GM18526 (cell line): ENCODE measurements around the gene CRY1.

Source experiments
- POLR2A ChIP-seq: IDR thresholded peaks from 3 replicates; pipeline ENCODE4 v1.6.1; 2011; ENCODE audit not compliant: insufficient read length; ENCODE audit errors: extremely low read depth

The CRY1 gene

DNA sequence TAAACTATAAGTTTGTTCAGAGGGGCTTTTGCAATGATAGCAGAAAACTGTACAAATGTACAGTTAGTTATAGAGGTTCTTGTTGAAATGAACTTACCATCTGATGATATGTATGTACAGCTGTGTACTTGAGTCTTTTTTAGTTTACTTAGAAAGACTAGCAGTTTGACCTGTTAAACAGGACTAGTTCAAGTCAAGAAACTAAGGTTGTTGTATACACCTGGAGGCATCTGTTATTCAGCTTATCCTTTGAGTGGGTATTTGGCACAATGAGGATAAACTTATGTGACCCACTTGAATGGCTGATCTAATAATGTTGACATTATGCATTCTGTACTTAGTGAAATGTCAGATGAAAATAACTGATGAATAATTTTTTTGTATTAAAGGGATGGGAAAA lies 119.8 kb downstream of the CRY1 start:
- TF ChIP-seq POLR2A = no peak

DNA sequence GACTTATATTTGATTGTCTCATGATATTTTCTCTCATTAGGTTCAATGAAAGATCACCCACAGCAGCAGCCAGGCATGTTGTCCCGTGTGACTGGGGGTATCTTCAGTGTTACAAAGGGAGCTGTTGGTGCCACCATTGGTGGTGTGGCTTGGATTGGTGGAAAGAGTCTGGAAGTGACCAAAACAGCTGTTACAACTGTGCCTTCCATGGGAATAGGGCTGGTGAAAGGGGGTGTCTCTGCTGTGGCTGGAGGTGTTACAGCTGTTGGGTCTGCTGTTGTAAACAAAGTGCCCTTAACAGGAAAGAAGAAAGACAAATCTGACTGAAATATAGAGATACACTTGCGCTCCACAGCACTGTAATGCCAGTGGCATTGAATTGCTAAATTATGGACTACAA lies 122.3 kb downstream of the CRY1 start:
- no peak for TF ChIP-seq POLR2A

DNA sequence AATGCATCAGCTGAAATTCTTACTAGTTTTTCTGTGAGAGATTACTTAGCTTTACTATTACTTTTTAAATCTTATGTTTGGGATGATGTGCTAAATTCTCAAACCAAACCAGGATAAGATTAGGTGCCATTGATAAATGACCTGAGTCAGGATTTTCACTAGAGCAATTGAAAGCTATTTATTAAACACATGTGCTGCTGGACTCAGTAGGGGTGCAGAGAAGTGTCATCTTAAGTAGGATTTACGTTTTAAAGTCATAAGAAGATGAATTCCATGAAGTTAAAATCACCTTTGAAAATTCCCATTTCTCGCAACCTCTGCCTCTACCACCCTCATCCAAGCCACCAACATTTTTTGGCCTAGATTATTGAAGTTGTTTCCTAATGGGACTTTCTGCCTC lies 128.8 kb downstream of the CRY1 start:
- no peak for TF ChIP-seq POLR2A

DNA sequence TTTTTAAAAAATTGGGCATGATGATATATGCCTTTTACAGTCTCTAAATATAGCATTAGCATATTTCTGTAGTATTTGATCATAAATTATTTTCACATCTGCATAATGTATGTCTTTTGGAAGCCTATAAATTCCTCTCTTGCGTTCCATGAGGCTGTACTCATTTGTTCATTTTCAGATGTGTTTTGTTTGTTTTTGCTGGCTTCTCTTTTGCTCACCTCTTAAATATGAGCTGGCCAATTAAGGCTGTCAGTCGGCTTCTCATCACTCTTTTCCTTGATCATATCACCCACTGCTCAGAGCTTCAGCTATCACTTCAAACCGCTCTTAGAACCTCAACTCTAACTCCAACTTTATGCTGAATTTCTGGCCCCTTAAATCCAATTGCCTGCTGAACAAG lies 131.1 kb downstream of the CRY1 start:
- no peak for TF ChIP-seq POLR2A

DNA sequence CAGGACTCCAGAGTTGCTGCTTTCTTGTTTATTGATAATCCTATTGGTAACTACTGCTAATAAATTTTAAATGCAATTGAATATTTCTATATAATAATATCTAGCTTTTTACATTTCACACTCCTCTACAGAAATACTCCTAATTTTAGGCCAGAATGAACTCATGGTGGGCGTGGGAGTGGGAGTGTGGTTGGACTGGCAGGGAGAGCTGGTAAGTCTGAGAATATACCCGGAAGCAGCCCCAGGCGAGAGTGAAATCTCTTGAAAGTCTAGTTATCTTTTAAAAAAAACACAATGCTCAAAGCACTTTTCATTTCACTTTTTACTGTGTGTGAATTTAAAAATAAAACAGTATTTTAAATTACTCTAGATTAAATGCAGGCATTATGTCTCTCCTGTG lies 132.9 kb downstream of the CRY1 start:
- TF ChIP-seq POLR2A = no peak

DNA sequence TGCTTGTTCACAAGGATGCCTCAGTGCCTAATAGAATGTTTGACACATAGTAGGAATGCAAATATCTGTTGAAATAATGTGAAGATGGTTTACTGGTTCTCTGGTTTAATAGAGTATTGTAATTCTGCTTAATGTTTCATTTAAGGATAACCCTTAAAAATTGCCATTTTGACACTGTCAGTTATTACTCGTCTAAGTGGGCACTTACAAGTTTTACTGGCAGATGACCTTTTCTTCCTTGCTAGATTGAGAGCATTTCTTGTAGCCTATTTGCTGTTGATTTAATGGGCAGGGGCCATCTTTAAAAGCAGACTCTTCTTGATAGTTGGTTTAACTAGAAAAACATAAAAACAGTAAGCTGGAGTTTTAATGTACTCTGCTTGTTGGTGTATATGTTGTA lies 135.8 kb downstream of the CRY1 start:
- TF ChIP-seq POLR2A = no peak

DNA sequence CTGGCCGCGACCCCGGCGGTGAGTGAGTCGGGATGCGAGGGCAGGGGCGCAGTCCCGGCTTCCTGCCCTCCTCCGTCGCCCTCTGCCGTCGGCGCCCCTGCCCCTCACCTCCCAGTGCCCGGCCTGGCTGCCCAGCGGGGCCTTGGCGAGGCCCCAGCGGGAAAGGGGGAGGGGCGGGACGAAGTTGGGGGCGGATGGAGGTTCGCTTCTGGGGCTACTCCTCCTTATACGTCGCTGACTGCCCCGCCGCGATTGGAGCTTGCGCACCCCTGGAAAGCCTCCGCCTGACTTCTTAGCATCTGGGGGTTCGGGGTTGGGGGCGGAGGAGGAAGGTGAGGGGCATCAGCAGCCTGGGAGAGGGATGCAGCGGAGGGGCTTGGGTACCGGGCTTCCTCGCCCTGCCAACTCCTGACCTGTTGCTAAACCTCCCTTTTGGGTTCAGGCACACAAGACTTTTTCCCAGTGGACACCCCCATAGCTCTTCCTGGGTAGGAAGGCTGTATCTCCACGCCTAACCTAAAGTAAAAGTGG lies 137.2 kb downstream of the CRY1 start:
- no peak for TF ChIP-seq POLR2A

DNA sequence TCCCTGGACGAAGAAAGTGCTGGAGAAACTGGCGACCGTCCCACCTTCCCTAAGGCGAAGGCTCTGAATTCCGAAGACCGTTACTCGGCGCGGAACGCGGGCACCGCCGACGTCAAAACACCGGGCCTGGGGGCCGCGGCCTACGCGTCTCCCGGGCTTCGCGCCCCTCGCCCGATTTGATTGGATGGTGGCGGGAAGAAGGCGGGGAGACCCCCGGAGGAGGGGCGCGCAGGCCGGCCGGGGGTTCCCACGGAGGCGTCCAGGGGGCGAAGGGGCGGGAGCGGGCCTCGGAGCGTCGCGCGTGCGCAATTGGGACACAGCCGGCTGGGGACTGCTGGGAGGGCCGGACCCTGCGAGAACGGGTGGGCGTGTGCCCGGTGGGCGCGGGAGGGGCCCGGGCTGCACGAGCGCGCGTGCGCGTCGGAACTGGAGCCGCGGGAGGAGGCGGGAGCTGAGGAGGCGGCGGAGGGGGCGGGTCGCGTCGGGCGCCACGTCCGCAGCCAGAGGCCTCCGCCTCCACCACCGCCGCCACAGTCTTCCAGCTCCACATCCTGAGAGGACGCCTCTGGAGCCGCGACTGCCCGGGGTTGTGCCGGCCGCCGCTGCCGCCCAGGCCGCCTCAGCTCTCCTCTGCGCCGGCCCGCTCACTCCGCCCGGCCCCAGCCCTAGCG lies 137.8 kb downstream of the CRY1 start, which contains the start of gene TMEM263:
Gene TMEM263, plus strand, starts transcription at position 531 of the 671 bp plus-strand sequence. CDS start 11,210 bp downstream, outside the sequence.
- TF ChIP-seq POLR2A = peak; percentile 78

DNA sequence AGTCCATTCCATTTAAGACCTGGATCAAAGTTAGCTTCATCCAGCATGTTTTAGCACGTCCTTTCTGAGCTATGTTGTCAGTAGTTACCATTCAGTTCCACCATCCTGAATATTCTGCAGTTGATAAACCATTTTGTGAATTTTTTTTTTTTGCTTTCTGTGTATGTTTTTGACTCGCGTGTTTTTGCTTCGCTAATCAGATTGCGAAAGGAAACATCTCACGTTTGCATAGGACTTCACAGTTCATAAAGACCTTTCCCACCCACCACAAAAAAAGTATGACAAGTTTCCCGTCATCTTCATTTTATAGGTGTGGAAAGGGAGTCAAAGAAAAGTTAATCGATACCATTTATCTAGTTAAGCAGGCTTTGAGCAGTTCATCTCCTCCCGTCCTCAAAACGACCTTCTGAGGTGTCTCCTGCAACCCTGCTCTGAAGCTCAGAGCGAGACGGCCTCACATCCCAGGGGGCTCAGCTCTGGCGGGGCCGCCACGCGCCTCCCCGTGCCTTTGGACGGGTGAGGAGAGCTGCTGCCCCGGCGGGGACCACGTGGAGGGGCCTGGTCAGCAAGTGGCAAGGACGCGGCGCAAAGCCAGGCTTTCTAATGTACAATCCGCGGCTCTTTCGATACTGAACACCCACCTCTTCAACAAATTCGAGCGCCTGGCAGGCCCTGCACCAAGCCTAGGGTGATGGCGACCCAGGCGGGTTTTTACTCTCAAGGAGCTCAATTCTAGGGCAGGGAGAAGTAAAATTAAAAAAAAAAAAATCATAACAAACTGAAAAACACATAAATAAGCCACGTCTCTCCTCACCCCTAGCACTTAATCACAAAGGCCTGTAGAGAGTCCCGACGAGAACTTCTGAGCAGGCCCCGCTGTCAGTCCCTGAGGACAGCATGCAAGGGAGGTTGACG lies 138.6 kb downstream of the CRY1 start:
- TF ChIP-seq POLR2A = no peak

DNA sequence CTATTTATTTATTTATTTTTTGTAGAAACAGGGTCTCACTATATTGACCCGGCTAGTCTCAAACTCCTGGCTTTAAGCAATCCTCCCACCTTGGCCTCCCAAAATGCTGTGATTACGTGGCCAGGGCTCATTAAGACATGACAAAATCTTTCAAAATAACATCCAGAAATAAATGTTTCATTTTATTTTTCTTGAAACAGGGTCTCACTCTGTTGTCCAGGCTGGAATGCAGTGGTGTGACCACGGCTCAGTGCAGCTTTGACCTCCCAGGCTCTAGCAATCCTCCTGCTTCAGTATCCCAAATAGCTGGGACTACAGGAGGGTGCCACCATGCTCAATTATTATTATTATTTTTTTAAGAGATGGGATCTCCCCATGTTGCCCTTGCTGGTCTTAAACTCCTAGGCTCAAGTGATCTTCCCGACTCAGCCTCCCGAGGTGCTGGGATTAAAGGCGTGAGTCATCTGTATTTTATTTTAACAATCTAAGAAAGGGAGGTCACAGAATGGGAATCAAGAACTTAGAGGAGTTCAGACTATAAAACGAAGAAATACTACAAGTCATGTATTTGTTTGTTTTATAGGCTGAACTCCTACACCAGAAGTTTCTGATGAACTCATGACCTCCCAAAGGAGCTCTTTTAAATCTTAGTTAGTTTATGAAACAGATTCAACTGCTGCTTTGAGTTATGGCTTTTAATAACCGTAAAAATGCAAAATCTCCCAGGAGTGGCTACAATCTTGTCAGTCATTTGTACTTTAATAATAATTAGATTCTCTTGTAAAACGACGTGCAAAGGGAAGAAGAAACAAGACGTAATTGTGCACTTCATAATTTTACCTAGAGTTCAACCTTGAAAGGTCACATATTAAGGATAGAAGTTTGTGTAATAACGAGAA lies 139.7 kb downstream of the CRY1 start:
- TF ChIP-seq POLR2A = no peak

DNA sequence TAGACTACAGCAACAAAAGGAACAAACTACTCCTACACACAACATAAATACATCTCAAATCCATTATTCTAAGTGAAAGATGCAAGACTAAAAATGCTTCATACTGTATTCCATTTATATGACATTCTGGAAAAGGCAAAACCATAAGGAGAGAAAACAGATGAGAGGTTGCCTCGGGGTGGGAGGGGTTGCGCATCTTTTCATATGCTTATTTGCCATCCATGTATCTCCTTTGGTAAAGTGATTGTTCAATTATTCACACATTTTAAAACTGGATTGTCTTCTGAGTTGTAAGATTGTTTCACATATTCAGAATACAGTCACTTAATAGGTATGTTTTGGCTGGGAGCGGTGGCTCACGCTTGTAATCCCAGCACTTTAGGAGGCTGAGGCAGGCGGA lies 142.8 kb downstream of the CRY1 start:
- no peak for TF ChIP-seq POLR2A

DNA sequence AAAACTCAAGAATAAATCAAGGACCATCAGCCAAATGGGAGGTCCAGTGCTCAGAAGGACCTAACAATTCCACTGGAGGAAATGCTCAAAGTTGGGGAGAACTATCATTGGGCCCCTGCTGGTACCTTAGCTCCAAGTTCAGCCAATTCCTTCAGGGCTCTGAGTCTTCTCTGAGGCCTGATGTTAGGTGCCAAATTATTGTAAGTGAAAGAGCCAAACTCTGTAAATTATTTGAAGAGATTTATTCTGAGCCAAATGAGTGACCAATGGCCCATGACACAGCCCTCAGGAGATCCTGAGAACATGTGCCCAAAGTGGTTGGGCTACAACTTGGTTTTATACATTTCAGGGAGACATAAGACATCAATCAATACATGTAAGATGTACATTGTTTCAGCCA lies 145.9 kb downstream of the CRY1 start:
- no peak for TF ChIP-seq POLR2A

DNA sequence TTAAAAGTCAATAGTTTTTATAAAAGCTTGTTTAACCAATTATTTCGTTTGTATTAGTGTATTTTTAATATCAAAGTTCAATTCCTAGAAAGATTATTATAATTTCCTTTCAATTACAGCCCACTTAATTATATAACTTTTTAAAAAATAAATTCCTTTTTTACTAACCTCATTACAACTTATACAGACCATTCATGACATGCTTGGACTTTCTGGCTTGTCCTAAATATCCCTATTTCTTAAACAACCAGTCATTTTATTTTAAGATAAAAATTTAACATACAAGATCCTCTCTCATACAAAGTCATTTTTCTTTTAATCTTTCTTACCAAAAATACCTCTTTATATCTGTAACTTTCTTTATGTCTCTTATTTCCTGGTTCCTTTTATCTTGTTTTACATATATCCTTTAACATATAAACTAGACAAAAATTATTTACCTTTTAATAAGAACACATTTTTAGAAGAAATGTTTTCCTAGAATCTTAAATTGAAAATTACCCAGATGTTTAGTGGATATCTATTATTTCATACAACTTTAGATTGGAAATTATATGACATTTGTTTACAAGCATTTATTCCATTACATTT lies 148.0 kb downstream of the CRY1 start:
- TF ChIP-seq POLR2A = no peak

DNA sequence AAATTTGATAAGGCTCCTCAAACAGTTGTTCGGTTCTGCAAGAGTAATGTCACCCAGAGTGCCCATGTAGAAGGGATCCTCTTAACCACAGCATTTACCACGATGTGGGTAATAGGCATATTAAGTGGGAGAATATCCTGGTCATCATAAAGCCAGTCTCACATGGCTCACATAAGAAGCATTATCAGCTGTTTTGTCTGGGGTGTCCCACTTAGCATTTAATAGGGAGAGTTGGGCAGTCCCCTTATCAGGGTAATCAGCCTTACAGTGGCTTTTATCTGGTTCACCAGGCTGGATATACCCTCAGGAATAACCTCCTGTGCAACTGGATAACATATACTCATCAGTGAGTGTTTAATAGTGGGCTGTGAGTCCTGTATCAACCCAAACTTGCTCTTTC lies 150.6 kb downstream of the CRY1 start:
- no peak for TF ChIP-seq POLR2A
